ENCODE results near the gene RAC3. TPM values are rescaled to one million over a fixed set of nuclear protein-coding genes. Genes with fewer than 3 reads are reported as not detected.

RAC3 gene
- total RNA-seq, 1 experiment from 2014 or later, result 84.8 TPM

- no peaks in the 10 kb centered on the region for H3K79me2 ChIP-seq (ENCODE audit: insufficient read depth, low read length)
- no peaks in the 10 kb centered on the region for H3K23me2 ChIP-seq (ENCODE audit: insufficient read length, low read depth, low read length, poor library complexity, severe bottlenecking)
- H3K4me1 ChIP-seq (ENCODE audit: insufficient read depth, low read length), result no peaks in the 10 kb centered on the region
- H4K8ac ChIP-seq (replicated peaks; ENCODE audit: insufficient read length, low read depth, low read length), result no peak overlapping the region
- no peak overlapping the region for H2BK15ac ChIP-seq (ENCODE audit: low read depth, low read length)
- no peak for DNase-seq
- H3K27ac Mint-ChIP-seq, result no peak overlapping the region; a peak in 1 of 7 replicates
- H2BK5ac ChIP-seq (ENCODE audit: insufficient read length, low read length), result no peak overlapping the region
- no peaks in the 10 kb centered on the region for H3K79me1 ChIP-seq (ENCODE audit: insufficient read depth, low read depth, low read length, poor library complexity, severe bottlenecking)
- WGBS (ENCODE audit: extremely low coverage, insufficient read length, low lambda C conversion rate), result no CpG with 5 or more reads among the region's 19 CpGs
- H3K4me3 Mint-ChIP-seq, result no peak overlapping the region
- H3K18ac ChIP-seq (ENCODE audit: insufficient read length, low read depth, low read length), result no peak overlapping the region
- H3K14ac ChIP-seq (ENCODE audit: insufficient read depth, low read length), result no peak overlapping the region
- no peak overlapping the region for H2AK5ac ChIP-seq (ENCODE audit: insufficient read length, low read length)
- H3K4me1 Mint-ChIP-seq, result 0 out of 4 replicates have a peak, but pooled peaks cover 0 to 2% of the 10 kb centered on the region in 2 experiments
- H3K9ac ChIP-seq (ENCODE audit: extremely low read depth, insufficient read length, low read length), result no peak overlapping the region
- no peaks in the 10 kb centered on the region for H3K36me3 Mint-ChIP-seq (ENCODE audit: insufficient read depth in 1 of 3, low read depth in 3 of 3)
- no peaks in the 10 kb centered on the region for H4K20me1 ChIP-seq (ENCODE audit: control insufficient read depth, insufficient read depth, insufficient read length)
- no peak overlapping the region for H2BK20ac ChIP-seq (ENCODE audit: low read depth, low read length, poor library complexity, severe bottlenecking)
- H3K56ac ChIP-seq (ENCODE audit: insufficient read length, low read depth, low read length), result no peak overlapping the region
- no peak for TF ChIP-seq CTCF (conservative IDR thresholded peaks at IDR 0.05)
- no peak overlapping the region for H3T11ph ChIP-seq (ENCODE audit: low read length)
- H3K27me3 ChIP-seq (ENCODE audit: insufficient read depth, low read length), result no peaks in the 10 kb centered on the region
- no peaks in the 10 kb centered on the region for H3K9me3 ChIP-seq (ENCODE audit: control insufficient read depth, low read depth, low read length)
- no peak overlapping the region for H3K27ac ChIP-seq (ENCODE audit: insufficient read length, low read depth, low read length)
- H4K5ac ChIP-seq (ENCODE audit: insufficient read length, low read depth, low read length), result no peak overlapping the region
- H2AFZ ChIP-seq (ENCODE audit: low read length), result no peak overlapping the region
- no peak overlapping the region for H2BK120ac ChIP-seq (ENCODE audit: low read depth, low read length, poor library complexity, severe bottlenecking)
- no peak overlapping the region for H3K4ac ChIP-seq (ENCODE audit: low read depth, low read length)
- H3K9me3 Mint-ChIP-seq, result no peaks in the 10 kb centered on the region
- H3K23ac ChIP-seq (ENCODE audit: insufficient read length, low read depth, low read length), result no peak overlapping the region
- H3K27me3 Mint-ChIP-seq (ENCODE audit: low read depth), result no peaks in the 10 kb centered on the region; the same call in 1 of the 2 replicates
- H2BK12ac ChIP-seq (ENCODE audit: insufficient read length, low read depth, low read length), result no peak overlapping the region
- no peak overlapping the region for H3K4me2 ChIP-seq (ENCODE audit: insufficient read depth, insufficient read length, low read length)
- no peak overlapping the region for H4K91ac ChIP-seq (ENCODE audit: insufficient read length, low read depth, low read length)
Observed at GRCh38 chr17:82011617-82012187, 19.8 kb upstream of the RAC3 start.

Data from H9 (cell line).